Panc1 (cell line): Measurements from ENCODE around the gene TIMM50.

Experiments used
- CTCF ChIP-seq: fragments of 450-650 bp; IDR thresholded peaks from 2 replicates; pipeline ENCODE4 v1.5.1; 2017; ENCODE audit warnings: mild to moderate bottlenecking
- SIN3A ChIP-seq: IDR thresholded peaks from 2 replicates; pipeline ENCODE4 v1.6.1; 2012; ENCODE audit warnings: low read depth, mild to moderate bottlenecking, low read length, moderate library complexity, borderline replicate concordance; ENCODE audit not compliant: insufficient read depth

- TF ChIP-seq CTCF (no peak), SIN3A (no peak)
These were observed 53.2 kb downstream of the TIMM50 start for GRCh38 chr19:39533791-39534190.
